WTC11 (cell line): Measurements from ENCODE around the gene CCDC136. TPM values are rescaled to one million over a fixed set of nuclear protein-coding genes. Genes with fewer than 3 reads are reported as not detected.

Experiments
- ATAC-seq: fragments of 200-7000 bp; cut with Tn5 transposase; 2 replicates; pipeline ENCODE4 v1.10.0; 2021; ENCODE audit warnings: mild to moderate bottlenecking, moderate library complexity
- CTCF ChIA-PET: fragments of 300-600 bp; sonication (Branson Sonifier 250); formaldehyde crosslinking; loops from one replicate; lab custom pipeline; 2021; ENCODE audit warnings: antibody characterized with exemption; lab: Charles Lee
- POLR2A ChIA-PET: fragments of 350-600 bp; sonication (Branson Sonifier 250); formaldehyde crosslinking; loops from one replicate; lab custom pipeline; 2021; ENCODE audit warnings: antibody characterized with exemption; lab: Charles Lee
- DNase-seq: peaks from one replicate; pipeline ENCODE4 v3.0.0; 2021; ENCODE audit warnings: low spot score
- H3K27ac Mint-ChIP-seq: 2 replicates; pipeline ENCODE4 v1.8.0; 2021; ENCODE audit warnings: mixed read lengths
- H3K27me3 Mint-ChIP-seq: 2 replicates; pipeline ENCODE4 v1.8.0; 2021; ENCODE audit warnings: low read depth, mild to moderate bottlenecking, moderate library complexity, mixed read lengths
- H3K36me3 Mint-ChIP-seq: 2 replicates; pipeline ENCODE4 v1.8.0; 2021; ENCODE audit warnings: mixed read lengths
- H3K4me1 Mint-ChIP-seq: 2 replicates; pipeline ENCODE4 v1.8.0; 2022; ENCODE audit warnings: mixed read lengths
- H3K4me3 Mint-ChIP-seq: 2 replicates; pipeline ENCODE4 v1.8.0; 2021; ENCODE audit warnings: mild to moderate bottlenecking, moderate library complexity, mixed read lengths
- H3K9me3 Mint-ChIP-seq: 2 replicates; pipeline ENCODE4 v1.8.0; 2021; ENCODE audit warnings: mixed read lengths
- ARID4B ChIP-seq: sonication (generic); formaldehyde crosslinking; IDR thresholded peaks from 2 replicates; pipeline ENCODE4 v1.8.0; 2023; ENCODE audit warnings: missing genetic modification reagents, mild to moderate bottlenecking, borderline replicate concordance
- E2F5 ChIP-seq: sonication (generic); formaldehyde crosslinking; IDR thresholded peaks from 2 replicates; pipeline ENCODE4 v1.8.1; 2022; ENCODE audit warnings: mild to moderate bottlenecking, moderate library complexity, missing genetic modification reagents
- IRF1 ChIP-seq: sonication (generic); formaldehyde crosslinking; IDR thresholded peaks from 2 replicates; pipeline ENCODE4 v1.8.0; 2023; ENCODE audit warnings: missing genetic modification reagents
- NFE2L1 ChIP-seq: sonication (generic); formaldehyde crosslinking; IDR thresholded peaks from 2 replicates; pipeline ENCODE4 v1.8.1; 2023; ENCODE audit warnings: missing genetic modification reagents
- PREB ChIP-seq: sonication (generic); formaldehyde crosslinking; IDR thresholded peaks from 2 replicates; pipeline ENCODE4 v1.8.1; 2022; ENCODE audit warnings: mild to moderate bottlenecking, missing genetic modification reagents, moderate library complexity, borderline replicate concordance
- RORB ChIP-seq: fragments of 250-450 bp; sonication (Bioruptor Pico); IDR thresholded peaks from 2 replicates; pipeline ENCODE4 v1.9.0; 2021; ENCODE audit warnings: mild to moderate bottlenecking
- STAT6 ChIP-seq: sonication (generic); formaldehyde crosslinking; conservative IDR thresholded peaks from 2 replicates; pipeline ENCODE4 v1.8.1; 2023; ENCODE audit warnings: mild to moderate bottlenecking, low read depth, missing genetic modification reagents, moderate library complexity
- ZNF281 ChIP-seq: sonication (generic); formaldehyde crosslinking; IDR thresholded peaks from 2 replicates; pipeline ENCODE4 v1.8.0; 2023; ENCODE audit warnings: mild to moderate bottlenecking, missing genetic modification reagents
- ZNF317 ChIP-seq: sonication (generic); formaldehyde crosslinking; IDR thresholded peaks from 2 replicates; pipeline ENCODE4 v1.8.1; 2023; ENCODE audit warnings: low read depth, mild to moderate bottlenecking, moderate library complexity, missing genetic modification reagents, borderline replicate concordance
- ZNF396 ChIP-seq: fragments of 250-450 bp; sonication (Bioruptor Pico); IDR thresholded peaks from 2 replicates; pipeline ENCODE4 v1.8.0; 2021; ENCODE audit warnings: mild to moderate bottlenecking, moderate library complexity, borderline replicate concordance
- total RNA-seq: library from RNA; stranded (reverse); gene quantifications from 3 replicates; pipeline ENCODE4 v1.2.3, GENCODE V29; 2021

The CCDC136 gene
- total RNA-seq, 1 experiment from 2014 or later = 51.0 TPM

- TF ChIP-seq E2F5 (CRISPR knock-in tag) (no peak), IRF1 (CRISPR knock-in tag) (no peak), ZNF317 (CRISPR knock-in tag) (no peak), ZNF396 (CRISPR knock-in tag) (no peak), RORB (CRISPR knock-in tag) (no peak), ARID4B (no peak), NFE2L1 (no peak)
- TF ChIP-seq, all 79 proteins: peak for 0
Measured at GRCh38 chr7:128799451-128799850, 7.7 kb downstream of the CCDC136 start (continued).

GRCh38 chr7:128800567-128800966, 8.8 kb downstream of the CCDC136 start:
- Mint-ChIP-seq H3K27ac (no peak overlapping the region), H3K36me3 (peaks cover 40% of the 10 kb centered on the region), H3K27me3 (no peaks in the 10 kb centered on the region), H3K9me3 (peaks cover 3% of the 10 kb centered on the region; the same call in 1 of the 2 replicates), H3K4me1 (peaks cover 16% of the 10 kb centered on the region), H3K4me3 (no peak overlapping the region)
- DNase-seq = no peak
- POLR2A ChIA-PET = no interaction called here
- CTCF ChIA-PET = no interaction called here
- no peak for TF ChIP-seq STAT6 (CRISPR knock-in tag)
- TF ChIP-seq ZNF281 (CRISPR knock-in tag) = no peak
- no peak for TF ChIP-seq PREB
- TF ChIP-seq RORB (CRISPR knock-in tag) = no peak
- no peak for ATAC-seq
